Activated B cell treated with CpG ODN at 0.5 μM for 24 hours (primary cell): ENCODE measurements around the gene NME4. TPM values are rescaled to one million over a fixed set of nuclear protein-coding genes. Genes with fewer than 3 reads are reported as not detected.
A peak's percentile ranks its signal among the peaks of the same experiment; 100 is the strongest.
"Not testable (repeated sequence)": the region's sequence is repeated elsewhere in the genome, so short reads cannot be mapped to it uniquely, and the experiment has no call there.

Experiments used
- ATAC-seq: fragments of 200-7000 bp; cut with Tn5 transposase; one replicate; pipeline ENCODE4 v1.10.0; 2021; ENCODE audit warnings: low read depth, mild to moderate bottlenecking, moderate library complexity
- CTCF ChIA-PET: fragments of 350-600 bp; sonication (Branson Sonifier 250); formaldehyde crosslinking; loops from one replicate; lab custom pipeline; 2021; ENCODE audit warnings: antibody characterized with exemption; lab: Charles Lee
- POLR2A ChIA-PET: fragments of 350-600 bp; sonication (Branson Sonifier 250); formaldehyde crosslinking; loops from one replicate; lab custom pipeline; 2021; ENCODE audit warnings: antibody characterized with exemption; lab: Charles Lee
- DNase-seq: peaks from one replicate; pipeline ENCODE4 v3.0.0; 2022
- H3K27ac Mint-ChIP-seq: one replicate; pipeline ENCODE4 v1.8.0; 2020; ENCODE audit warnings: mixed read lengths
- H3K27me3 Mint-ChIP-seq: one replicate; pipeline ENCODE4 v1.8.0; 2021; ENCODE audit warnings: mixed read lengths
- H3K36me3 Mint-ChIP-seq: one replicate; pipeline ENCODE4 v1.8.0; 2021; ENCODE audit warnings: low read depth, mixed read lengths
- H3K4me1 Mint-ChIP-seq: one replicate; pipeline ENCODE4 v1.8.0; 2021; ENCODE audit warnings: mixed read lengths
- H3K4me3 Mint-ChIP-seq: one replicate; pipeline ENCODE4 v1.8.0; 2020; ENCODE audit warnings: mild to moderate bottlenecking, mixed read lengths
- H3K9me3 Mint-ChIP-seq: one replicate; pipeline ENCODE4 v1.8.0; 2020; ENCODE audit warnings: mixed read lengths
- CTCF ChIP-seq: fragments of 200-600 bp; IDR thresholded peaks from one replicate; pipeline ENCODE4 v1.8.0; 2022; ENCODE audit warnings: antibody characterized with exemption, mild to moderate bottlenecking
- intact Hi-C: fragments of 100-400 bp; cut with micrococcal nuclease; formaldehyde crosslinking; loops from one replicate; pipeline ENCODE4 v1.15.1; 2024
- total RNA-seq: library from RNA; stranded (reverse); gene quantifications from 2 replicates; pipeline ENCODE4 v1.2.3, GENCODE V29; 2022

NME4 gene
- 29.9 and 32.9 TPM in 2 replicates for total RNA-seq

GRCh38 chr16:397135-397661, at the start of gene NME4:
Gene NME4 (plus strand): TSS chr16:397199. CDS start chr16:397223, 24 bp downstream.
- POLR2A ChIA-PET: interaction anchor here (1.0 to 4.3 kb wide), 4 partner anchors 14 to 29 kb away, joined by 3 to 21 read pairs (median 6); partner anchors contain the start of genes MRPL28 and PGAP6
- H3K4me1 Mint-ChIP-seq: peaks cover 38% of the 10 kb centered on the region
- H3K27ac Mint-ChIP-seq: peak within 1 kb of the TSS; percentile 73
- peak within 1 kb of the TSS; percentile 84 for H3K4me3 Mint-ChIP-seq
- no peaks in the 10 kb centered on the region for H3K27me3 Mint-ChIP-seq
- ATAC-seq (no peak), DNase-seq (peak; percentile 41)
- no peak for TF ChIP-seq CTCF
- peaks cover 4% of the 10 kb centered on the region for H3K36me3 Mint-ChIP-seq
- H3K9me3 Mint-ChIP-seq: no peaks in the 10 kb centered on the region
- intact Hi-C loops: loop anchor here (10.0 kb wide), 1 partner anchor 388 kb away; the partner anchor contains the start of genes CHTF18 and RPUSD1
- CTCF ChIA-PET: no interaction called here

- Mint-ChIP-seq H3K27ac (no peak overlapping the region), H3K36me3 (peaks cover 50% of the 10 kb centered on the region), H3K4me3 (no peak overlapping the region), H3K27me3 (no peaks in the 10 kb centered on the region), H3K9me3 (no peaks in the 10 kb centered on the region), H3K4me1 (peaks cover 50% of the 10 kb centered on the region)
- ChIA-PET POLR2A (no interaction called here), CTCF (no interaction called here)
- ATAC-seq (no peak), DNase-seq (no peak)
- intact Hi-C loops: no loop called here
- TF ChIP-seq CTCF: no peak
Measured at GRCh38 chr16:347203-347602, 49.8 kb upstream of the NME4 start.

GRCh38 chr16:348495-348894, 48.5 kb upstream of the NME4 start:
- intact Hi-C loops, ATAC-seq, H3K27me3 Mint-ChIP-seq, H3K27ac Mint-ChIP-seq, DNase-seq, H3K4me3 Mint-ChIP-seq, H3K9me3 Mint-ChIP-seq: not testable (repeated sequence)
- Mint-ChIP-seq H3K4me1 (peaks cover 46% of the 10 kb centered on the region), H3K36me3 (peaks cover 42% of the 10 kb centered on the region)
- ChIA-PET CTCF (interaction anchor here (1.1 kb wide), 1 partner anchor 241 kb away, joined by 3 read pairs; no protein-coding TSS in a partner anchor), POLR2A (interaction anchor here (0.6 to 1.6 kb wide), 2 partner anchors 53 to 115 kb away, joined by 3 to 9 read pairs; partner anchors contain the start of gene DECR2)

GRCh38 chr16:349211-349610, 47.8 kb upstream of the NME4 start:
- no peak overlapping the region for H3K4me3 Mint-ChIP-seq
- POLR2A ChIA-PET: interaction anchor here (0.6 to 1.6 kb wide), 4 partner anchors 52 to 183 kb away, joined by 3 to 10 read pairs (median 4); partner anchors contain the start of gene DECR2
- peaks cover 46% of the 10 kb centered on the region for H3K4me1 Mint-ChIP-seq

GRCh38 chr16:350203-350602, 46.8 kb upstream of the NME4 start:
- ATAC-seq: no peak
- peaks cover 30% of the 10 kb centered on the region for H3K36me3 Mint-ChIP-seq

More at GRCh38 chr16:349211-349610, 47.8 kb upstream of the NME4 start:
- ATAC-seq (no peak), DNase-seq (no peak)
- intact Hi-C loops: no loop called here
- Mint-ChIP-seq H3K27ac (peak overlapping the region; percentile 43), H3K27me3 (no peaks in the 10 kb centered on the region), H3K9me3 (no peaks in the 10 kb centered on the region), H3K36me3 (peaks cover 39% of the 10 kb centered on the region)
- no peak for TF ChIP-seq CTCF
- CTCF ChIA-PET: interaction anchor here (1.1 to 1.3 kb wide), 2 partner anchors 13 to 242 kb away, joined by 3 to 4 read pairs; no protein-coding TSS in a partner anchor

More at GRCh38 chr16:350203-350602, 46.8 kb upstream of the NME4 start:
- TF ChIP-seq CTCF: no peak
- H3K4me3 Mint-ChIP-seq: peak overlapping the region; percentile 24
- intact Hi-C loops: no loop called here
- no peak for DNase-seq
- H3K9me3 Mint-ChIP-seq: no peaks in the 10 kb centered on the region
- H3K4me1 Mint-ChIP-seq: peaks cover 46% of the 10 kb centered on the region
- H3K27ac Mint-ChIP-seq: no peak overlapping the region
- no peaks in the 10 kb centered on the region for H3K27me3 Mint-ChIP-seq
- CTCF ChIA-PET: interaction anchor here (0.8 to 1.3 kb wide), 3 partner anchors 12 to 285 kb away, joined by 3 to 4 read pairs (median 3); no protein-coding TSS in a partner anchor
- POLR2A ChIA-PET: interaction anchor here (1.0 to 1.1 kb wide), 2 partner anchors 21 to 115 kb away, joined by 4 read pairs; no protein-coding TSS in a partner anchor
